Activated T-cell treated with anti-CD3 and anti-CD28 coated beads, Interleukin-2, amount 50 U/mL, for 48 hours (primary cell): ENCODE measurements around the gene MAGEA9B.
"Not testable (repeated sequence)": the region's sequence is repeated elsewhere in the genome, so short reads cannot be mapped to it uniquely, and the experiment has no call there.

Experiments used
- DNase-seq, 2 experiments: peaks; one replicate each; pipeline ENCODE4 v3.0.0-alpha.2; 2020

Gene MAGEA9B

GRCh38 chrX:149587359-149587758 lies at the start of gene MAGEA9B:
MAGEA9B (minus strand) TSS chrX:149587459; CDS start chrX:149583179, 4,280 bp downstream.
- not testable (repeated sequence) for DNase-seq

GRCh38 chrX:149633511-149633910 lies 46.3 kb upstream of the MAGEA9B start:
- DNase-seq = no peak

GRCh38 chrX:149631234-149632165 lies 44.2 kb upstream of the MAGEA9B start, which contains the start of gene TMEM185A:
TMEM185A (minus strand) TSS chrX:149631792; CDS start chrX:149631580, 212 bp downstream.
- peak; percentile 77 to 82 for DNase-seq

GRCh38 chrX:149630681-149631233 lies 43.5 kb upstream of the MAGEA9B start:
- no peak for DNase-seq

- DNase-seq = no peak
These were observed 42.6 kb upstream of the MAGEA9B start for GRCh38 chrX:149629730-149630387.

- no peak for DNase-seq
These were observed 41.5 kb upstream of the MAGEA9B start for GRCh38 chrX:149628768-149629167.

- DNase-seq = no peak
These were observed 41.0 kb upstream of the MAGEA9B start for GRCh38 chrX:149628280-149628679.

- DNase-seq = not testable (repeated sequence)
These were observed 39.6 kb upstream of the MAGEA9B start for GRCh38 chrX:149626829-149627228.

GRCh38 chrX:149619662-149620061 lies 32.4 kb upstream of the MAGEA9B start:
- not testable (repeated sequence) for DNase-seq

- DNase-seq = no peak
These were observed 31.6 kb upstream of the MAGEA9B start for GRCh38 chrX:149618871-149619270.

GRCh38 chrX:149611623-149612175 lies 24.4 kb upstream of the MAGEA9B start:
- no peak for DNase-seq

- no peak for DNase-seq
These were observed 23.3 kb upstream of the MAGEA9B start for GRCh38 chrX:149610511-149610910.

GRCh38 chrX:149607699-149608098 lies 20.4 kb upstream of the MAGEA9B start:
- no peak for DNase-seq

- not testable (repeated sequence) for DNase-seq
These were observed 18.1 kb upstream of the MAGEA9B start for GRCh38 chrX:149605248-149605885.

GRCh38 chrX:149598603-149599002 lies 11.3 kb upstream of the MAGEA9B start:
- not testable (repeated sequence) for DNase-seq

- not testable (repeated sequence) for DNase-seq
These were observed 8.7 kb upstream of the MAGEA9B start for GRCh38 chrX:149595943-149596342.

GRCh38 chrX:149595214-149595613 lies 8.0 kb upstream of the MAGEA9B start, which contains the start of gene HSFX2:
HSFX2 (minus strand) TSS chrX:149595314; CDS start chrX:149594700, 614 bp downstream.
- DNase-seq = not testable (repeated sequence)

- not testable (repeated sequence) for DNase-seq
These were observed 3.7 kb upstream of the MAGEA9B start for GRCh38 chrX:149590993-149591392.

- DNase-seq = not testable (repeated sequence)
These were observed 1.6 kb downstream of the MAGEA9B start for GRCh38 chrX:149585631-149586030.

GRCh38 chrX:149573456-149573855 lies 13.8 kb downstream of the MAGEA9B start:
- DNase-seq = not testable (repeated sequence)

- no peak for DNase-seq
These were observed 14.5 kb downstream of the MAGEA9B start for GRCh38 chrX:149572743-149573142.

GRCh38 chrX:149571770-149572169 lies 15.5 kb downstream of the MAGEA9B start:
- DNase-seq = no peak
